Measurements from ENCODE around the gene HPCAL1. TPM values are rescaled to one million over a fixed set of nuclear protein-coding genes. Genes with fewer than 3 reads are reported as not detected.

The HPCAL1 gene
- total RNA-seq, 1 experiment from 2014 or later = 35.1 TPM

GRCh38 chr2:10462178-10463083 lies 159.7 kb downstream of the HPCAL1 start:
- peaks cover 12% of the 10 kb centered on the region for H3K4me1 Mint-ChIP-seq (ENCODE audit: low read depth, unreplicated experiment)
- no peaks in the 10 kb centered on the region for H3K27me3 Mint-ChIP-seq (ENCODE audit: unreplicated experiment)
- CTCF ChIA-PET = no interaction called here
- BruUV-seq (replicated peaks) = no TSS peak
- intact Hi-C loops (cut with micrococcal nuclease; ENCODE audit: unreplicated experiment) = no loop called here
- TF ChIP-seq, protein P1, sequence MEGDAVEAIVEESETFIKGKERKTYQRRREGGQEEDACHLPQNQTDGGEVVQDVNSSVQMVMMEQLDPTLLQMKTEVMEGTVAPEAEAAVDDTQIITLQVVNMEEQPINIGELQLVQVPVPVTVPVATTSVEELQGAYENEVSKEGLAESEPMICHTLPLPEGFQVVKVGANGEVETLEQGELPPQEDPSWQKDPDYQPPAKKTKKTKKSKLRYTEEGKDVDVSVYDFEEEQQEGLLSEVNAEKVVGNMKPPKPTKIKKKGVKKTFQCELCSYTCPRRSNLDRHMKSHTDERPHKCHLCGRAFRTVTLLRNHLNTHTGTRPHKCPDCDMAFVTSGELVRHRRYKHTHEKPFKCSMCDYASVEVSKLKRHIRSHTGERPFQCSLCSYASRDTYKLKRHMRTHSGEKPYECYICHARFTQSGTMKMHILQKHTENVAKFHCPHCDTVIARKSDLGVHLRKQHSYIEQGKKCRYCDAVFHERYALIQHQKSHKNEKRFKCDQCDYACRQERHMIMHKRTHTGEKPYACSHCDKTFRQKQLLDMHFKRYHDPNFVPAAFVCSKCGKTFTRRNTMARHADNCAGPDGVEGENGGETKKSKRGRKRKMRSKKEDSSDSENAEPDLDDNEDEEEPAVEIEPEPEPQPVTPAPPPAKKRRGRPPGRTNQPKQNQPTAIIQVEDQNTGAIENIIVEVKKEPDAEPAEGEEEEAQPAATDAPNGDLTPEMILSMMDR (IDR thresholded peaks at IDR 0.05; ENCODE audit: unreplicated experiment) = no peak
- no peak overlapping the region for H3K4me3 Mint-ChIP-seq (ENCODE audit: low read depth, unreplicated experiment)
- H3K9me3 Mint-ChIP-seq (ENCODE audit: low read depth, unreplicated experiment) = no peaks in the 10 kb centered on the region
- DNase-seq = no peak
- no peak overlapping the region for H3K27ac Mint-ChIP-seq (ENCODE audit: unreplicated experiment)
- H3K36me3 Mint-ChIP-seq (ENCODE audit: insufficient read depth, unreplicated experiment) = peaks cover 5% of the 10 kb centered on the region

GRCh38 chr2:10465910-10466309 lies 163.2 kb downstream of the HPCAL1 start:
- CTCF ChIA-PET = no interaction called here
- TF ChIP-seq, protein P1 (IDR thresholded peaks at IDR 0.05; ENCODE audit: unreplicated experiment) = no peak
- intact Hi-C loops (cut with micrococcal nuclease; ENCODE audit: unreplicated experiment) = no loop called here
- Mint-ChIP-seq H3K4me1 (ENCODE audit: low read depth, unreplicated experiment) (no peaks in the 10 kb centered on the region), H3K4me3 (ENCODE audit: low read depth, unreplicated experiment) (no peak overlapping the region), H3K27ac (ENCODE audit: unreplicated experiment) (no peak overlapping the region), H3K36me3 (ENCODE audit: insufficient read depth, unreplicated experiment) (peaks cover 5% of the 10 kb centered on the region), H3K9me3 (ENCODE audit: low read depth, unreplicated experiment) (no peaks in the 10 kb centered on the region), H3K27me3 (ENCODE audit: unreplicated experiment) (peaks cover 21% of the 10 kb centered on the region)
- BruUV-seq (replicated peaks) = no TSS peak
- no peak for DNase-seq

DNA sequence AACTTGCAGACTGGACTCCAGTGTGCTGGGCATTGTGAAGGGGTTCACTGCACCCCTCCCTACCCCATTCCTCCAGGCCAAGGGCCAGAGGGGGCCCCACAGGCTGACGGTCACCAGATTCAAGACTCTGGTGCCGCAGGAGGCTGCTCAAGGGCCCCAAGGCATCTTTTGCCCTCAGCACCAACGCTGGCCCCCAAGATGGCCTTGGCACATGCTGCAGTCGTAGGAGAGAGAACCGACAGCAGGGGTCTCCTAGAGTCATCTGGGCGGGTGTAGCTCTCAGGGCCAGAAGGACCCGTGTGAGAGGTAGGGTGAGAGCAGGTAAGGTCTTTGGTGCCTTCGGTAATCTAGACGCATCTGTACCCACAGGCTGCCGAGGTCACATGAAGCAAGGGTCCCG lies 164.1 kb downstream of the HPCAL1 start:
- CTCF ChIA-PET = no interaction called here
- Mint-ChIP-seq H3K27ac (ENCODE audit: unreplicated experiment) (no peak overlapping the region), H3K9me3 (ENCODE audit: low read depth, unreplicated experiment) (no peaks in the 10 kb centered on the region), H3K27me3 (ENCODE audit: unreplicated experiment) (peaks cover 22% of the 10 kb centered on the region), H3K4me3 (ENCODE audit: low read depth, unreplicated experiment) (no peak overlapping the region), H3K36me3 (ENCODE audit: insufficient read depth, unreplicated experiment) (peaks cover 5% of the 10 kb centered on the region), H3K4me1 (ENCODE audit: low read depth, unreplicated experiment) (no peaks in the 10 kb centered on the region)
- intact Hi-C loops (cut with micrococcal nuclease; ENCODE audit: unreplicated experiment) = no loop called here
- no peak for DNase-seq
- TF ChIP-seq, protein P1 (IDR thresholded peaks at IDR 0.05; ENCODE audit: unreplicated experiment) = no peak
- no TSS peak for BruUV-seq (replicated peaks)

DNA sequence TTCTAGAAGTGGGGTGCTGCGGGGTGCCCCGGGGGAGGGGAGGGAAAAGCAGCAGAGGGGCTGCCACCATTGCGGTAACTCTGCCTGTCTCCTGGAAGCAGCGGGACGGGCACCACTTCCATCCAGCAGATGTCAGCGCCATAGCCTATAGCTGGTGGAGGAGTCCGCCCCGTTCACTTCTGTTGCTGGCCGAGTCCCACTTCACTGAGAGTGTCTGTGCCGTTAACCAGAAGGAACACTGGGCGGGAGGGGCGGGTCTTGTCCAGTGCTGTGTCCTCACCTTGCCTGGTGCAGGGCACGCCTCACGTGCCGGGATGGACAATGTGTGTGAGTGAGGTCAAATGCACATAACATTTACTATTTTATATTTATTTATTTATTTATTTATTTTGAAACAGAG lies 164.7 kb downstream of the HPCAL1 start:
- Mint-ChIP-seq H3K4me3 (ENCODE audit: low read depth, unreplicated experiment) (no peak overlapping the region), H3K36me3 (ENCODE audit: insufficient read depth, unreplicated experiment) (peaks cover 4% of the 10 kb centered on the region), H3K27ac (ENCODE audit: unreplicated experiment) (no peak overlapping the region), H3K27me3 (ENCODE audit: unreplicated experiment) (peaks cover 22% of the 10 kb centered on the region), H3K4me1 (ENCODE audit: low read depth, unreplicated experiment) (no peaks in the 10 kb centered on the region), H3K9me3 (ENCODE audit: low read depth, unreplicated experiment) (no peaks in the 10 kb centered on the region)
- DNase-seq = no peak
- CTCF ChIA-PET = no interaction called here
- no TSS peak for BruUV-seq (replicated peaks)
- intact Hi-C loops (cut with micrococcal nuclease; ENCODE audit: unreplicated experiment) = no loop called here
- TF ChIP-seq, protein P1 (IDR thresholded peaks at IDR 0.05; ENCODE audit: unreplicated experiment) = no peak
